Neural crest cell (in vitro differentiated cells): ENCODE data around the gene GPC6. TPM values are rescaled to one million over a fixed set of nuclear protein-coding genes. Genes with fewer than 3 reads are reported as not detected.

ENCODE experiments used
- DNase-seq: peaks from one replicate; pipeline ENCODE4 v3.0.0; 2021; ENCODE audit warnings: low read depth, mixed read lengths, low spot score
- H3K27ac Mint-ChIP-seq: one replicate; pipeline ENCODE4 v1.8.0; 2021; ENCODE audit warnings: mild to moderate bottlenecking, mixed read lengths; ENCODE audit not compliant: unreplicated experiment
- H3K27me3 Mint-ChIP-seq: 2 replicates; pipeline ENCODE4 v1.8.0; 2021; ENCODE audit warnings: low read depth, mild to moderate bottlenecking, mixed read lengths
- H3K36me3 Mint-ChIP-seq: 2 replicates; pipeline ENCODE4 v1.8.0; 2021; ENCODE audit warnings: low read depth, mild to moderate bottlenecking, mixed read lengths
- H3K4me1 Mint-ChIP-seq: 2 replicates; pipeline ENCODE4 v1.8.0; 2021; ENCODE audit warnings: mixed read lengths
- H3K4me3 Mint-ChIP-seq: one replicate; pipeline ENCODE4 v1.8.0; 2021; ENCODE audit warnings: mild to moderate bottlenecking, mixed read lengths
- H3K9me3 Mint-ChIP-seq: 2 replicates; pipeline ENCODE4 v1.8.0; 2021; ENCODE audit warnings: mixed read lengths
- CTCF ChIP-seq: fragments of 200-600 bp; sonication (generic); conservative IDR thresholded peaks from 2 replicates; pipeline ENCODE4 v1.5.0; 2021; ENCODE audit warnings: antibody characterized with exemption, mild to moderate bottlenecking
- total RNA-seq: library from RNA; stranded (reverse); gene quantifications from 2 replicates; pipeline ENCODE4 v1.2.1, GENCODE V29; 2021

The GPC6 gene
- total RNA-seq, 1 donor from 2014 or later: 13.4 TPM

- no peak overlapping the region for H3K4me3 Mint-ChIP-seq
- no peak for TF ChIP-seq CTCF
- DNase-seq: no peak
- peaks cover 53% of the 10 kb centered on the region for H3K36me3 Mint-ChIP-seq
- H3K27ac Mint-ChIP-seq: no peak overlapping the region
- no peaks in the 10 kb centered on the region for H3K27me3 Mint-ChIP-seq
- peaks cover 36% of the 10 kb centered on the region for H3K9me3 Mint-ChIP-seq
- H3K4me1 Mint-ChIP-seq: no peaks in the 10 kb centered on the region
Observed at GRCh38 chr13:93238711-93239110, 12.1 kb downstream of the GPC6 start.

GRCh38 chr13:93243375-93244063, 16.9 kb downstream of the GPC6 start:
- peaks cover 22% of the 10 kb centered on the region for H3K4me1 Mint-ChIP-seq
- H3K27ac Mint-ChIP-seq: no peak overlapping the region
- peaks cover 23% of the 10 kb centered on the region for H3K36me3 Mint-ChIP-seq

DNA sequence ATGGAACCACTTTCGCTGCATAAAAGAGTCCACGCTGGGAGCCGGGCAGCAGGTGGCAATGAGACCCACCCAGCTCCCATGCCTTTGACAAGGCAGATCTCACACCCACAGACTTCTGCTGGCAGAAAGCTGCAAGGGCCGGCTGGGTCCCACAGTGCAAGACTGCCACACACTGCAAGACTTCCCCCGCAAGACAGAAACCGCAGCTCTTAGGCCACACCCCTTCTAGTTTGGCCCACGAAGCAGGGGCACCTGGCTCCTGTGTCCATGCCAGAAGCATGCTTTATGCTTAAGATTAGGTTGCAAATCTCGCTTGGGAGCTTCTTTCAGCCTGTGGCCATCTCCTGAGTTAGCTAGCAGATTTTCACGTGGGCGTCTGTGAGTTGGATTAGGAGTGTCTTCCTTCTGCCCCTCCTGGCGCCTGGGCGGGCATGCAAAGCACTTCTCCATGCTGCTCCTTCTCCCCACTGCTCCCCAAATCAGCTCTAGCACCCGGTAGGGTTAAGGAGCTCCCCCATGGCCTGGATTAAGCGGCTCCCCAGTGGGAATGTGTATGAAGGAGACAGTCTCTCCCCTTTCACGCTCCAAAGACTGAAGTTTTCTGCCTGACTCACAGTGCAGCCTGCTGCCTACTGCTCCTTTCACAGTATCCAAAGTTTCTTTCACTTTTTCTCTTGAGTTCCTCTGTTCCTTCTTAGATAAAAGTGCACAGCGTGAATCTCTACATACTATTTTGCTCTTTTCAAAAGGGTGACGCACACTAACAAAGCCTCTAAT, 17.7 kb downstream of the GPC6 start:
- Mint-ChIP-seq H3K27me3 (no peaks in the 10 kb centered on the region), H3K27ac (no peak overlapping the region), H3K9me3 (peaks cover 13% of the 10 kb centered on the region), H3K4me1 (peaks cover 30% of the 10 kb centered on the region), H3K4me3 (no peak overlapping the region), H3K36me3 (peaks cover 16% of the 10 kb centered on the region)
- no peak for DNase-seq
- no peak for TF ChIP-seq CTCF

More at GRCh38 chr13:93243375-93244063, 16.9 kb downstream of the GPC6 start:
- H3K4me3 Mint-ChIP-seq: no peak overlapping the region
- H3K9me3 Mint-ChIP-seq: peaks cover 20% of the 10 kb centered on the region
- no peaks in the 10 kb centered on the region for H3K27me3 Mint-ChIP-seq
- no peak for TF ChIP-seq CTCF
- DNase-seq: no peak

DNA sequence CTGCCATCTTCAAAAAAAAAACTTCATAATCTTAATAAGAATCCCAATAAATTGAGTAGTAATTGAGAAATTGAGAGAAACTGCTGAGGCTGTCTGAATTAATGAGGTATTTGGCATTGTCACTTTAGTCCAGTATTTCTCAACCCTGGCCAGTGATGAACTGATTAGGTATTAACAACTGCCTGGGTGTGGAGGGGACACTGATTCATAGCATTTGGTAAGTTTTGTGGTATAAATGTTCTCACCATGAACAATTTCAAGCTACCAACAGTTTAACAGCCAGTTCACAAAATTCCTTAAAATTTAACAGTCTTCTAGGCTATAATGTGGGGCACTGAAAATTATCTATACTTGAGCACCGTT, 18.3 kb downstream of the GPC6 start:
- H3K27ac Mint-ChIP-seq: no peak overlapping the region
- peaks cover 34% of the 10 kb centered on the region for H3K4me1 Mint-ChIP-seq
- DNase-seq: no peak
- H3K4me3 Mint-ChIP-seq: no peak overlapping the region
- H3K9me3 Mint-ChIP-seq: peaks cover 10% of the 10 kb centered on the region
- peaks cover 10% of the 10 kb centered on the region for H3K36me3 Mint-ChIP-seq
- H3K27me3 Mint-ChIP-seq: no peaks in the 10 kb centered on the region
- TF ChIP-seq CTCF: no peak

GRCh38 chr13:93246069-93246468, 19.5 kb downstream of the GPC6 start:
- no peak for TF ChIP-seq CTCF
- Mint-ChIP-seq H3K4me1 (peaks cover 37% of the 10 kb centered on the region), H3K27me3 (no peaks in the 10 kb centered on the region), H3K4me3 (no peak overlapping the region), H3K27ac (no peak overlapping the region), H3K9me3 (peaks cover 2% of the 10 kb centered on the region), H3K36me3 (peaks cover 5% of the 10 kb centered on the region)
- no peak for DNase-seq
